GM21619 (cell line): Measurements from ENCODE around the gene UQCRQ.

Experiments
- ATAC-seq: cut with Tn5 transposase; IDR thresholded peaks from one replicate; pipeline ENCODE4 v1.9.1; 2021; ENCODE audit not compliant: unreplicated experiment

The UQCRQ gene

DNA sequence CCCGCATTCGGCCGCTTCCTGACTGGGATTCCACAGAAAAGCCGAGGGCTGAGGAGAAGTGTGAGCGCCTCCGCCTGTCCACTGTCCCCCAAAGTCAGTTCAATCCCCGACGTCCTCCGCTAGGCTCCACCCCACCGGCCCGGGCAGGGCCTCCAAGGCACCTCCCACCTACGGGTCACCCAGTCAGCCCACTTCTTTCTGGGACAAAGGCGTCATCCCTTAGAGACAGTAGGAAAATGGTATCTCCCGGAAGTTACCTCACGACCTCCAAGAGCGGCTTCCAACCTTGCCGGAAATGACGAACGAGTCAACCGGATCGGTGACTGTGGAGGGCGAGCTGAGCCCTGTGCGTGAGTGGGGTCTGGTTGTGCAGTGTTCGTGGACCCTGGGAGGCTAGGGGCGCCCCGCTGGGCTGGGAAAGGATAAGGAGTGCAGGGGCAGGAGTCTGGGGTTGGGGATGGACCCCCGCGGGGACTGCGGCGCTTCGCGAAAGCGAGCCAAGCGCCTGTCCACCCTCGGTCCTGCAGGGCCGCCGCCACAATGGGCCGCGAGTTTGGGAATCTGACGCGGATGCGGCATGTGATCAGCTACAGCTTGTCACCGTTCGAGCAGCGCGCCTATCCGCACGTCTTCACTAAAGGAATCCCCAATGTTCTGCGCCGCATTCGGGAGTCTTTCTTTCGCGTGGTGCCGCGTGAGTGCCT lies at the start of gene UQCRQ, which contains the start of gene GDF9:
UQCRQ (plus strand) TSS at position 301 of the 704 bp plus-strand sequence; CDS start at position 541, 240 bp downstream.
GDF9 (minus strand) TSS at position 128 of the 704 bp plus-strand sequence. CDS start 1,936 bp downstream, outside the sequence.
- peak; percentile 98 for ATAC-seq

DNA sequence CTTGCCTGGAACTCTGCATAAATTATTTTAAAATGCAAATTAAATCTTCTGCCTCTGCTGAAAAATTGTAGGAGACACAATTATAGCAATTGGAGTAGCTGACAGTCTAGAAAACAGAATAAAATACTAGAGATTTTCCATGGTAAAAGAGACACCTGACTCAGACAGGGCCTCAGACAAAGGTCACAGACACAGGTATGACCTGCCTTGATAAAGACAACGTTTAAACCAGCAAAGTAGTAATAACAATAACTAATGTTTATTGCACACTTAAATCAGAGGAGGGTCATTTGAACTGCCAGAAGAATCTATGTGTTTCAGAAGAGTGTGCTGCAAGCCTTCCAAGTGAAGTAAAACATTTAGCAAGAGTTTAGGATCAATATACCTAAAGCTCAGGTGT lies 49.4 kb upstream of the UQCRQ start:
- ATAC-seq: no peak

DNA sequence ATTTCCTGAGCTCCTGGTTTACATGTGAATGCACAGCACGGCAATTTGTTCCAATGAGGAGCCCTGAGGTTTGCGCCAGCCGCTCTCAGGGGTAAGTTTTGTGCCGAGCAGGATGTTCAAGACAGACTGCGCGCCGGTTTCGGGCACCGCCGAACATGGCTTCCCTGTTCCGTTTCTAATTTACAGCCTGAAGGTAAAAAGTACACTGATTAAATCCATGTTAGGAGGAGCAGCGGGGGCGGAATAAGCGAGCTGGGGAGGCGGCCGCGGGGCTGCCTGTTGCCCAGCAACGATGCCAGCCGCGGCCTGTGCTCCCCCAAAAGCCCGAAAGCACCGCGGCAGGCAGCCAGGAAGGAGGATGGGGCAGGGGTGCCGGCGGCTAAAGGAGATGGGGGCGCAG lies 47.0 kb upstream of the UQCRQ start:
- no peak for ATAC-seq

DNA sequence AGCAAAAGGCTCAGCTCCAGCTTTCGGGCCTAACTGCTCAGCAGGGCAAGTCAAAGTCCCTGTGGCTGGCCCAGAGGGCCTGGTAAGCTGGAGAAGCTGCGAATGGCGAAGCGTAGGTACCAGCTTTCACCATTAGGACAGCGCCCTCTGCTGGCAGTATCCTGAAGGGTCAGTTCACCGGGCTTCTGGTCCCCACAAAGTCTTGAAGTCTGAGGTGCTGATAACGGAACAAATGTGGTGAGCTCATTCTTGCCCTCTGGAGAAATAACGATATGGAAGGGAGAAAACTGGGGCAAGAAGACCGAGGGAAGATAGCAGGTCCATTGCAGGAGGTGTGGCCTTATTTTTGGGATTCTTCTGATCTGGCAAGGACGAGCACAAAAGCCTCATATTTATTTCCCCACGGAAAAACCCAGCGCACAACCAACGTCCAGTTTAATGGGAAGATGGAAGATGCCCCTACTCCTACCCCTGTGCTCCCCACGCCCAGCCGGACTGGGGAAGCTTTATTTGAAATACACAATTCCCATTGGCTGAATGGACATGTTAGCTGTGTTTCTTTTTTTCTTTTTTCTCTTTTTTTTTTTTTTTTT lies 46.2 kb upstream of the UQCRQ start:
- peak; percentile 82 for ATAC-seq

DNA sequence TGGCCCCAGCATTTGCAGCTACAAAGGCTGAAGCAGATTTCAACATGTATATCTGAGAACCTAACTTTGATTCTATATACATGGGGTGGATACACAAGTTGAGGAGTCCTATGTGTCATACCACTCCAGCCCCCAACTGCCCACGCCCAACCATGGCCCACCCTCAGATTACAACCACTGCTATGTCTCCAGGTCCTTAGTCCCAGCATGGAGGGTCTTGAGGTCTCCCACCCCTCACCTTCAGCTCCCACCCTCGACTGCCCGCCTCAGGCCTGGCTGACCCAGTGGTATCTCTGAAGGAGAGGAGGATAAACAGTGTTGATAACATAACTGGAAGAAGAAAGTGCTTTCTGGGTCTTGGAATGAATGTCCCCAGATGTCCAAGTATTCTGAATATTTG lies 45.1 kb upstream of the UQCRQ start:
- no peak for ATAC-seq

DNA sequence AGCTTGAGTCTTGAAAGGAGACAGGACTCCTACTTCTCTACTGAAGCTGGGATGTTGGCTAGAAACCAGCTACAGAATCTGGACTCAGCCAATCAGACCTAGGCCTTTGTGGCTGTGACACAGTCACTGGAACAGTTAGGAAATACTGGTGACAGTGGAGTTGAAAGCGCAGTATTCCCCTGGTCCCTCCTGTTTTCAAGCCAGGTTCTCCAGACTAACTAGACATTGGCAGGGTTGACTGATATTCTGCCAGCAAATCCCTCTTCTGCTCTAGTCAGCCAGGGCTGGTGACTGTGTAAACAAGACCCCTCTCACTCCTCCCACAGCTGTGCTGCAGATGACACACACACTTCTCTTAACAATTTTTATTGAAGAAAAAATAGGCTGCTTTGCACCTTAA lies 44.7 kb upstream of the UQCRQ start:
- ATAC-seq: no peak

DNA sequence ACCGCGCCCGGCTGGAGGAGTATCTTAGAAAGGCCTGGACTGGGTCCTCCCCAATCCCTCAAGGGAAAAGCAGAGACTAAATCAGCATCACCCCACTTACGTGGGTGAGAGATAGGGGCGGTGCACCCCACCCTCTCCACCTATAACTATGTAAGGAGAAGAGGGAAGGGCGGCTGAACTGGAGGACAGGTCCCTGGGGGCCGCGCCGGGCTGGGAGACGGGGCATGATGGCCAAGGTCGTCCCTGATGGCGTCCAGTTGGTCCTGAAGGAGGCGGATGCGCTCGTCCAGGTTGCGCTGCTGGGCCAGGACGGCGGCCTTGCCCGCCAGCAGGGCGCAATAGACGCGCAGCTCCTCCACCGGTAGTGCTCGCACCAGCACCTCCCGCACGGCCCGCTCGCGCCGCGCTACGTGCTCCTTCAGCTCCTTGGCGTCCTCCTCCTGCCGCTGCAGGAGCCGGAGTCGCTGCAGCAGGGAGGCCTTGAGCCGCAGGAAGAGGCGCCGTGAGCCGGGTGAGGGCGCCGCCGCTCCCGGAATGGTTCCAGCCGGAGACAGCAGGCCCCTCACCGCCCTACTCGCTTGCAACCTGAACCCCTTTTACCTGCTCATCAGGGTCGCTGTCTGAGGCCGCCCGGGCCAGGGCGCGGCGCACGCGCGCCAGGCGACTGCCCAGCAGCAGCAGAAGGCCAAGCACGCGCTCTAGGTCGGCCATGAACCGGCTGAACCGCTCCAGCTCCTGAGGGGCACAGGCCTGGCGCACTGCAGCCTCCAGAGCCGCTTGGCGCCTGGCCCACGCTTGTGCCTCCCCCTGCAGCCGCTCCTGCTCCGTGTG lies 43.6 kb upstream of the UQCRQ start:
- ATAC-seq: no peak

DNA sequence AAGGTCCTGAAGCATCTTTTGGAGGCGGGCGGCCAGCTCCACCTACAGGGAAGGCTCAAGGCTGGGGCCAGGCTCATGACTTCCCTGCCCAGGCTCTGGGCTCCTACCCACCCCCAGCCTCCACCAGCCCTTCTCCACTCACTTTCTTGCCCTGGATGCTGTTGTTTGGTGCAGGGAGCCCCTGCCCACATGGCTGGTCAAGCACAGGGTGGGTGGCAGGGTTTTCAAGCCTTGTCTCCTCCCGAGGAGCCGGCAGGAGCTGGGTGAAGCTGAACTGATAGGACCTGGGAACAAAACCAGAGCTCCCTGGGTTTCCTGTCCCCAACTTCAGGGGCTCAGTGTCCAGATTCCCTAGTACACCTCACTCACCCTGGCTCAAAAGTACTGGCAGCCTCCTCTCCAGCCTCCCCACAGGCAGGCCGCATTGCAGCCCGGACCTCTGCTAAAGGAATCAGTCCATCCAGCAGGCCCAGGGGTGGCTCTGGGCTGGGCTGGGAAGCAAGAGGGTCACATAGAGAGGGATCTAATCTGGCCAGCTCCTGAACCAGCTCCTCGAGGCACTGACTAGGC lies 42.9 kb upstream of the UQCRQ start:
- ATAC-seq: no peak

DNA sequence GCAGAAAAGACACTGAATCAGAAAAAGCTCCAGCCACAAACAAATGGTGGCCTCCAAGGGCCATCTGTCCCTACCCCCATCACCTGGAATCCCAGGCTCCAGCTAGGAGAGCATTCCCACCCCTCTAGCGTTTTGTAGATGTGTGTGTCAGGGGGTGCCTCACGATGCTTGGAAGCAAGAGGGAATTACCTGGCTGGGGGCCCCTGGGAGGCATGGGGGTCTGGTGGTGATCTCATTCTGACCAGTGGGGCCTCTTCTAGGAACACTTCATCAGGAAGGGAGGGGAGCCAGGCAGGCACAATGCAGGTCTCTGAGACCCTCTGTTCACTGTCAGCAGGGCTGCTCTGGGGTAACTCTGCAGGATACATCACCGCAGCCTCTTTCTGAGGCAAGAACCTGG lies 42.0 kb upstream of the UQCRQ start:
- ATAC-seq: no peak

DNA sequence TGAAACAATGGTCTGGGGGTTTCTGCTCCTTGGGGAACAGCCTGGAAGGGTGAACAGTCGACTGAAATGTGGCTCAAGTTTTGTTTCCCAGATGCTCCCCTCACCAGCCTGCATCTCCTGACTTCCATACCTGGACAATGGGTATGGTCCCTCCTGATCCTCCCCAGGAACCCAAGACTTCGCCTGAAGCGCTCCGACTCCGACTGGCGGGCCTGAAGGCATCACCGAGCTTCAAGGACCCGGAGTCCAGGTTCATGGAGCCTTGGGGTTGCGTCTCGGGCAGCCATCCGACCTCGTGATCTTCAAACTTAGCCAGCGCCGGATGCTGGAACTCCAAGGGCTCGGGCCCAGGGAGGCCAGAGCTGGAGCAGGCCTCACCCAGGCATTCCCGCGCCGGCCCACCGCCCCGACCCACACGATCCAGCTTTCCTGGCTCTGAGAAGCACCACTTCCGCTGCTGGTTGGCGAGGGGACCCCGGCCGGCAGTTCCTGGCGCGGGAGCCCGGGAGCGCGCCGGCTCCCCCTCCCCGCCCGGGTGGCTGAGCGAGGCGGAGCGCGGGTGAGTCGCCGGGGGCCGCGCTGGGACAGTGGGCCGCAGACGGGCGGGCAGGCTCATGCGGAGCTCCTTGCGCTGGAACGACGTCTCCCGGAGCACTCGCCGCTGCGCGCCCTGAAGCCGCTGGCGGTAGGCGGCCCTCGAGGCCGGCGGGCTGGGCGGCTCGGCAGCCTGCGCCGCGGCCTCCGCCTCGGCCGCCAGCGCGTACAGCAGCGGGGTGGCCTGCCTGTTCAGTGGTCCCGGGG lies 41.2 kb upstream of the UQCRQ start:
- no peak for ATAC-seq

DNA sequence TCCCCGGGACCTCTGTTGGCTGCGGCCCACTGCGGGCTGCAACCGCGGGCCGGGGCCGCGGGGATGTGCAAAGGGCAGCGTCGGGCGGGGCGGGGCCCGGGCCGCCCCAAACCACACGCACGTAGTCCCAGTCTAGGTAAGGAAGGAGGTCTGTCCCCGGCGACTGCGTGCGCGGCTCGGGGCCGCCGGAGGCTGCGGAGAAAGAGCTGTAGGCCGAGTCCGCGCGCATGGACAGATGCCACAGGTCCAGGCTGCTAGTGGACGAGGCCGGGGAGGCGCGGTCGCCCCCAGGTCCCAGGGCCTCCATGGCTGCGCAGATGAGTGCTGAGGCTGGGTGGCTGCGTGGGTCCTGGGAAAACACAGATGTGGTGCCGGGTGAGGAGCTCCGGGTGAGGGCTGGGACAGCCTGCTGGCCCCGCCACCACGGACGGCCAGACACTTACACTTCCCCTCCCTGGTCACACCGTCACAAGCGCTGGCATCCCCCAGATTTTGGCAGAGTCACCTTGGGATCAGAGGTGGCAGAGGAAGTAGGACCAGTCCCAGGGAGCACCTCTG lies 40.5 kb upstream of the UQCRQ start:
- ATAC-seq: no peak

DNA sequence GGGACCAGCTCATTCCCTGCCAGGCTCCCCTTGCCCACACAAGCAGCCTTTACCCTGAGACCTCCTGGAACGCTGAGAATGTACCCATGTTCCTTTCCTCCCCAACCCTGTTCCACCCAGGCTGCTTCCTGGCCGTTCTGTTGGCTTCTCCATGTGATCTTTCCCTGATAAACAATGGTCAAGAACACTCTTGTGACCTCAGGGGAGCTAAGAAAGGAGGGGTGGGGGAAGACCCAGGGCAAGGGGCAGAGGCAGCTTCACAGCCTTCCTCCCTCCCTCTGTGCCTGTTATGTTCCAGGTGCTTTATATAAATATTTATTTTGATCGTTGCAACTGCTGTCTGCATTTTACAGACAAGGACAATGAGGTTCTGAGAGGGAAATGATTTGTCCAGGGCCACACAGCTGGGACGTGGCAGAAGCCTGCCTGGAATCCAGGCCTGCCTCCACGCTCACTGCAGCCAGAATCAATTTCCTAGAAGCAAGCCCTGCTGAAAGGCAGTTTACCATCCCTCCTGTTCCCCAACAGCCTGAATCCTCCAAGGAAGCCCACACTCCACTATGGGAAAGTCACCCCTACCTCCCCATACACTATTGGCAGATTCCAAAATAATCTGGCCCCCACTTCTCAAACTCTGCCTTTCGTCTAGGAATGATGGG lies 39.9 kb upstream of the UQCRQ start:
- no peak for ATAC-seq

DNA sequence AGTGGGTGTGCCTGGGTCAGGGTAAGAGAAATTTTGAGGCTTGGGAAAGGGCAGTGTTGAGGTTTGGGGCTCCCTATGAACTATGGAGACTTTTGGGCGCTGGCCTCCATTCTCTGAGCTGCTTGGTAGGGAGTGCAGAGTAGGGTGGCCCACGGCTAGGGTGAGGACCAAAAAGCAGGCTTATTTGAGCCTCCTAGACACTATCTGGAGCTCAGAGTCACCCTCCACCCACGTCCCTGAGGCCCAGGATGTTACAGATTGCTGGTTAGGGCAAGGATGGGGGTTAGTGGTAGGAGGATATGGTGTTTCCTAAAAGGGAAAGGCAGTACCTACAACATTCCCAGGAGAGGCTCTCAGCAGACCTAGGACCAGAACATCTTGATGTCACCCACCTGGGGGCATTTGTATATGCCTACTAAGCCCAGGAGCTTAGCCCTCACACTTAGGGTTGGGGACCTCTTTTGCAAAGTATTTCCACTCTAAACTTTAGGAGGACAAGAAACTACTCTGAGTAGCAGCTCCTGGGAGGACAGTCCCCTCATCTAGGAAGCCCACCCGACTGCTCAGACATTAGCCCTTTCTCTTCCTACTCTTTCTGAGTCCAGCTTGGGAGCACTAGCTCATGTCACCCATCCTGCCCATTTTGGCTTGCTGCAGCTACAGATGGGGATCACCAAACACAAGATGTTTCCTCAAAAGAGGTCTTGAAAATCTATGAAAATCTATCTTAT lies 38.3 kb upstream of the UQCRQ start:
- ATAC-seq: no peak

DNA sequence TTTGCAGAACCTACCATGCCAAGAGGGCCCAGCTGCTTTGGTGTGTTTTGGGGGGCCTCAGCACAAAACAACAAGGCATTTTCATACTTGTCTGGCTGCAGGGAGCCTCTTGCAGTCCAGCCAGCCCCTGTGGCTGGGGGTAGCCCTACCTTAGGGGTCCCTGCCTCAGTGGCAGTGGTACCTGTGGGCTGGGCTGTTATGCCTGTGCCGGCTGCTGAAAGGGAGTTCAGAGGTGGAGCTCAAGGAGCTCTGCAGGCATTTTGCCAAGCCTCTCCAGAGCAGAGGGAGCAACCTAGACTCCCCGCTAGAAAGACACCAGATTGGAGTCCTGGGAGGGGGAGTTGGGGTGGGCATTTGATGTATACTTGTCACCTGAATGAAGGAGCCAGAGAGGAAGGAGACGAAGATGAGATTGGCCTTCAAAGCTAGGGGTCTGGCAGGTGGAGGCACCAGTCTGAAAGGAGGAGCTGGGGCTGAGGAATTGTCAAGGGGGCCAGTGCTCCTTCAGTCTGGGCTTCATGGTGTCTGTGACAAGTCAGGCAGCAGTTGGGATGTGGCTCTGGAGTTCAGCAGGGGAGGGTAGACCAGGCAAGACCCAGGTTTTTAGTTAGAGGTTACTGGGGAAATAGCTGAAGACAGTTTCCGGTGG lies 37.5 kb upstream of the UQCRQ start:
- ATAC-seq: no peak

DNA sequence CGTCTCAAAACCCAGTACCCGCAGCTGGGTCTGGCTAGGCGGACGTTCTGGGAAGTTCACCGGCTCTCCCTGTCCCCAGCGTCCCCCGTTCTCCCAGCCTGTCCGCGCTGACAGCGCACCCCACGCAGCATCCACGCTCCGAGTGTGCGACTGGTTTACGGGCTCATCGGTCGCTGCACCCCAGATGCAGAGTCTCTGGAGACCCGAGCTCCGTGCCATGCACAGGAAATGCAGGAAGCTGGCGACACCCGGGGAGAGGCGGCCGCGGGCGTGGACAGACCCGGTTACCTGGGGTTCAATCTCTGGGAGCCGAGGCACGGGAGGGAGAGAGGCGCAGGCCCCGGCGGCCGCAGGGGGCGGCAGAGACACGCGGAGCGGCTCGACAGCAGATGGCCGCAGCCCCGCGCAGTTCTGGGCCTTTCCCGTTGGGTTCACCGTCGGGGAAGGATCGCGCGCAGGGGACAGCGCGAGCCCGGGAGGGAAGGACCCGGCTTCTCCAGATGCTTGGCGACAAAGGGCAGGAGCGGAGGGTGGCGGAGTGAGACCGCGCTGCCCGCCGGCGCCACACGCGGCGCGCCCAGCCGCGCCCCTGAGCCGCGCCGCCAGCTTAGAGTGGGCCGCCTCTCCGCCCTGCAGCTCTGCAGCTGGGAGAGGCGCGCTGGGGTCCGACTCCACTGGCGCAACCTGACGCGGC lies 36.6 kb upstream of the UQCRQ start:
- ATAC-seq: peak; percentile 71

DNA sequence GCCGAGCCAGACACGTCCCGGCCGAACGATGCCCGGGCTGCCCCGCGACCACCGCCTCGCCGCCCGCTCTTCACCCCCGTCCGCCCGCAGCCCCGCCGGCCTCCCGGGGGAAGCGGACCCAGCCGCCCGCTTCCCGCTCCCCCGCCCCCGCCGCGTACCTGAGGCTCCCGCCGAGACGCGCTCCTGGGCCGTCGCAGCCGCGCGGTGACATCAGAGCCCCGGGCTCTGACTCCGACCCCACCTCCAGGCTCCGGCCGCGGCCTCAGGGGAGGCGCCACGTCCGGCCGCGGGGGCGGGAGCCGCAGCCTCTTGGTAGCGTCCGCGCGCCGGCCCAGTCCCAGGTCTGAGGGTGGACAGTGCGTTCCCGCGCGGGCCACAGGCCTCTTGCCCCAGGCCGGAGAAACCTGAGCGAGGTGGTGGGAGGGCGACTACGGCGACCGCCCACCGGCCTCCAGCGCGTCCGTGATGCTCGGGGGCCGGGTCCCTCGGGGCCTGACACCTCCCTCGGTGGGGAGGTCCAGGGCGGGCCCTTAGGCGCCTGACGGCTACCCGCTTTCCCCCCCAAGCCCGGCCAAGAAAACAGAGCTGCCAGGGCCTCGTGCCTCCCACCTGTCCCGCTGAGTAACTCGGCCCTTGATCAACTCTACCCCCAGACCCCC lies 35.9 kb upstream of the UQCRQ start, which contains the start of gene SHROOM1:
SHROOM1 (minus strand) TSS at position 212 of the 659 bp plus-strand sequence. CDS start 4,507 bp downstream, outside the sequence.
- peak; percentile 60 for ATAC-seq

DNA sequence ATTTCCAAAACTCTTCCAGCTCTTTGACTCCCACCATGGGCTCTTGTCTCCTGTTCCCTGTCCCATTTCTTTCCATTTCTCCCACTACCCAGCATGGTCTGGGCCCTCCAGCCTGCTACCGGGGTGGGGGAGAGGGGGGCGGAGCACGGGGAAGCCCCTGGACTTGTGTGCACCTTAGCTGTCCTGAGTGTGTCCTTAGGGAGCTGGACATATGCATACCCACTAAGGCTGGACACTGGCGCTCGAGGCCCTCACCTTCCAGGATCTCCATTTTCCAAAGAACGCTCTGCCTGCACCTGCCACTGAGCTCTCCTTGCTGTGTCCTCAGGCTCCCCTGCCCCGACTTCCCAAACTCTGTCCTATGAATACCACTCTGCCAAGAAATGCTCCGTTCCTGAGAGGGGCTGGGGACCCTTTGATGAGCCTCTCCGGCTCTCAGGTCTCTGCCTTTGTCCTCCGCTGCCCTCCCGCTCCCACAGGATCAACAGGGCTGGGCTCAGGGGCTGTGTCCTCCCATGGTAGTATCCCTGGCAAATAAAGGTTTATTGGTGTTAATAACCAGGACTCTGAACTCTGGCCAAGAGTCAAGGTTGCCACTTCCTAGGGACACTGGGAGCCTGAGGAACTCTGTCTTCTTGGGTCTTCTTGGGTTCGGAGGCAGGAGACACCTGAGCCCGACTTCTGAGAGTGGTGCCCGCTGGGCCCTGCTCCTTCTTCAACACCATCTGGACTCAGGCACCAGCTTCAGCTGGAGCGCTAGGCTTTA lies 35.2 kb upstream of the UQCRQ start:
- ATAC-seq: no peak
